GM12865 (cell line): ENCODE measurements around the gene CBX7.
A peak's percentile ranks its signal among the peaks of the same experiment; 100 is the strongest.

Source experiments
- DNase-seq: peaks from one replicate; pipeline ENCODE4 v3.0.0; 2010; ENCODE audit warnings: low read depth
- H3K4me3 ChIP-seq: 2 replicates; pipeline ENCODE4 v1.5.1; 2011; ENCODE audit warnings: mild to moderate bottlenecking, low read depth, low read length, control low read depth
- CTCF ChIP-seq: IDR thresholded peaks from 2 replicates; pipeline ENCODE4 v1.5.1; 2011; ENCODE audit warnings: low read length, control low read depth, low read depth, inconsistent platforms; ENCODE audit not compliant: insufficient read depth; ENCODE audit errors: missing control alignments

CBX7 gene

GRCh38 chr22:39091126-39092081, 61.1 kb downstream of the CBX7 start:
- no peak for DNase-seq
- TF ChIP-seq CTCF = no peak
- no peak overlapping the region; the same call in 1 of the 2 replicates for H3K4me3 ChIP-seq

GRCh38 chr22:39090426-39091064, 61.9 kb downstream of the CBX7 start:
- peak overlapping the region; percentile 39 for H3K4me3 ChIP-seq
- no peak for TF ChIP-seq CTCF
- DNase-seq = peak; percentile 89

GRCh38 chr22:39089928-39090327, 62.6 kb downstream of the CBX7 start:
- TF ChIP-seq CTCF = no peak
- DNase-seq = no peak
- H3K4me3 ChIP-seq = no peak overlapping the region

- no peak for TF ChIP-seq CTCF
- H3K4me3 ChIP-seq = no peak overlapping the region
- DNase-seq = no peak
Measured at GRCh38 chr22:39088685-39089032, 63.8 kb downstream of the CBX7 start.

- no peak for TF ChIP-seq CTCF
- no peak overlapping the region for H3K4me3 ChIP-seq
- DNase-seq = no peak
Measured at GRCh38 chr22:39087881-39088684, 64.4 kb downstream of the CBX7 start.

GRCh38 chr22:39087098-39087497, 65.4 kb downstream of the CBX7 start:
- DNase-seq = no peak
- no peak overlapping the region for H3K4me3 ChIP-seq
- no peak for TF ChIP-seq CTCF
